ENCODE data around the gene NEDD4L.
A peak's percentile ranks its signal among the peaks of the same experiment; 100 is the strongest.
"Not testable (repeated sequence)": the region's sequence is repeated elsewhere in the genome, so short reads cannot be mapped to it uniquely, and the experiment has no call there.

Gene NEDD4L

DNA sequence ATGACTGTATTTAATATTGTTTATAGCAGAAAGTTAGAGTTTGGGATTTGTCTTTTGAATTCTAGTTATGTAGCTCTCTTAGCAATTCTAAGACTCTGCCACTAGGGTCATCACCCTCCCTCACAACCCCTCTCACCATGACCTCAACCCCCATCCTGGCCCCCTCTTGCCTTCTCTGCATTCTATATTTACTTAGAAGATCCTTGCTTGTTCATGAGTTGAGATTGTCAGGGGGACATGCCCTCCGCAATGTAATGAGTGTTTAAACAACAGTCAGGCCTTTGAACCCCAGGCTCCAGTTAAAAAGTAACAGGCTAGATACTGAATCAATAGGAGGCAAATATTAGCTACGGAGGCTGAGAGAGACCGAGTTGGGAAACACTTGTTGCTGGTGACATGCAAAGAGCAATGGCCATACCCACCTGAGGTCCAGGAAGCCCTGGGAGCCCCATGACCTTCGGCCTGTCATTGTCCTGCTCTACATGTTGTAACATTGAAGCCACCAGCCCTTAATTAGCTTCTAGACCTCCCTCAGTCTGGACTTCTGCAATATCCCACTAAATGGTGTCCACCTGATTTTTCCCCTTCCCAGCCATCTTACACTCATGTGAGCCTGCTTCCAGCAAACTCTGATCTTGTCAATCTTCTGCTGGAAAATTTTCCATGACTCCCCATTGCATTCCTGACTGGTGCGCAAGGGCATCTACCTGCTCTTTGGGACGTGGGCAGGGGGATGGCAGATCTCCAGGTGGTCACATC is 363.8 kb downstream of the NEDD4L start:
- DNase-seq = no peak

DNA sequence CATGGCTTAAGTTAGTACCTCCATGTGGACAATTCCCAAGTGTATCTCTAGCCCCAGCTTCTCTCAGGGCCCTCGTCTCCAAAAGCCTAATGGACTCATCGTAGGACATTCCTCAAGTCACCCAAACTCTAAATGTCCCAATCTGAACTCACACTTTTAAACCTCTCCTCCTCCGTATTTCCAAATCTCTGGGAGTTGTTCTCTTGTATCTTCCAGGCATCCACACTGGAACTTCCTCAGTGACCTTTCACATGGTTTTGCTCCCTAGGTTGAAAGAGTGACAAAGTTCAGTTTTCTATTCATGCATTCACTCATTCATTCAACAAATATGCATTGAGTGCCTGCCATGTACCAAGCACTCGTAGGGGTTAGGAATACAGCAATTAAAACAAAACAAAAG is 364.6 kb downstream of the NEDD4L start:
- no peak for DNase-seq

DNA sequence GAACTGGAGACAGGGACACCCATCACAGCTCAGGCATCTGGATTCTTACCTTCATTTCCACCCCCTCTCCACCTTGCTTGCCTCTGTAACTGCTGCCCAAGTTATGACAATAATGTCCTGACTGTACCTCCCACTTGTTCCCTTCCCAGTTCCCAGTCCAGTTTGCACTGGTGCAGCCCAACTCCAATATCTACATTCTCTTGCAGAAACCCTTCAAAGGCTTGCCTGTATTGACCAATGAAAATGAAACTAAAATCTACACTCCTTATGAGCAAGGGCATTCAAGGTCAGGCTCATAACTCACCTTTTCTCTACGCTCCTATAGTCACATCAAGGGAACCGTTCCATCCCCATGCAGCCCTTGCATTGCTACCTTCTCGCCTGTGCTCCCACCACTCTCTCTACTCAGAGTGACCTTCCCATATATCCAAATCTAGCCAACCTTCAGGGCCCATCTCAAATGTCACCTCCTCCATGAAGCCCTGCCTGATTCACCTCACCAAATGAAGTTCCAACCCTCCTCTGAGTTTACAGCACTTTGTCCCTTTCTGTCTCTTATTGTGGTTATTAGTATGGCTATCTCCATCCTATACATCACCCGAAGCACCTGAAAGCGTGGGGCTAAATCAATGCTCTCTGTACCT is 365.9 kb downstream of the NEDD4L start:
- DNase-seq = no peak

DNA sequence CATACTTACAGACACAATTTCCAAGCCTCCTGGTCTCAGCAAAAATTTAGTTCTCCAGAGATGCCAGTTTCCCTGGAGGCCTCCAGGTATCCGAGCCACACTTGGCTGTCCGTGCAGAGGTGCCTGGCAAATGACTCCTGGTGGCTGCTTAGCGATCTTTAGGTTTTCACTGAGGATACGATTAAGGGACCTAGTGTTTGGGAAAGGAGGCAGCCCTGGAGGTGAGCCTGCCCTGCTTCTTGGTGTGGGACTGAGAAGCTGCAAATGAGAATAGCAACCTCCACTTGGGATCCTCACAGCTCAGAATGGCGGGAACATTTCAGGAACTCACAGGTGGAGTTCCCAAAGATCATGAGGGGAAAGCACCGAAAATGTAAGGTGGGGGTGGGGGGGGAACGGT is 367.3 kb downstream of the NEDD4L start:
- DNase-seq = no peak

DNA sequence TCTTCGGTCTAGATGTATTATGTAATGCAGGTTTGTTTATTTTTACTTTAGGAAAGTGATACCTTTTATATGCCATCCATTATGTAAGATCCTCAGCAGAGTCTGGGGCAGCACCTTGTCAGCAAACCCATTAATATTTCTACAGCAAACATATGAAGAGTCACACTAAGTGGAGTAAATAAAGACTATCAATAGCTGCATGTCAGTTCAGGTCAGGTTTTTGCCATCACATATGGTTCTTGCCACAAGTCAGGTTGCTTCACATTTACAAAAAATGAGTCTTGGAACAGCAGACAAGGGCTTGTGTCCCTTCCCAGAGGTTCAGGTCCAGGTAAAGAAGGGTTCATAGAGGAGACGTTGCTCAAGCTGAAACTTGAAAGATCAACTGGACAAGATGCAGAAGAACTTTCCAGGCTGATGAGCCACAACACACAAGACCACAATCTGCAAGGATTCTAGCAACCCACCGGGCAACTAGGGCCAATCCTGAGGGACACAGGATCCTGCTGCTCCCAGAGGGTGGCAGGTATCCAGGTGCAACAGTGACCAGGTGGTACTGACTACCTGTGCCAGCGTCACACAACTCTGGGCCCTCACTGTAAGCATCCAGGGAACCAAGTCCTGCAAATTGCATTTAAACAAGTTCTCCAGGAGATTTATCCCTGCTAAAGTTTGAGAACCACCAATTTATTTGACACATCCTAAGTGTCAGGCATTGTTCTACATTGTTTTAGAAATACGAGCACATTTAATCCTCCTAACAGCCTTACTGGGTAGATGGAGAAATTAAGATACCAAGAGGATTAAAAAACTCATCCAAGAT is 369.0 kb downstream of the NEDD4L start:
- DNase-seq = no peak

DNA sequence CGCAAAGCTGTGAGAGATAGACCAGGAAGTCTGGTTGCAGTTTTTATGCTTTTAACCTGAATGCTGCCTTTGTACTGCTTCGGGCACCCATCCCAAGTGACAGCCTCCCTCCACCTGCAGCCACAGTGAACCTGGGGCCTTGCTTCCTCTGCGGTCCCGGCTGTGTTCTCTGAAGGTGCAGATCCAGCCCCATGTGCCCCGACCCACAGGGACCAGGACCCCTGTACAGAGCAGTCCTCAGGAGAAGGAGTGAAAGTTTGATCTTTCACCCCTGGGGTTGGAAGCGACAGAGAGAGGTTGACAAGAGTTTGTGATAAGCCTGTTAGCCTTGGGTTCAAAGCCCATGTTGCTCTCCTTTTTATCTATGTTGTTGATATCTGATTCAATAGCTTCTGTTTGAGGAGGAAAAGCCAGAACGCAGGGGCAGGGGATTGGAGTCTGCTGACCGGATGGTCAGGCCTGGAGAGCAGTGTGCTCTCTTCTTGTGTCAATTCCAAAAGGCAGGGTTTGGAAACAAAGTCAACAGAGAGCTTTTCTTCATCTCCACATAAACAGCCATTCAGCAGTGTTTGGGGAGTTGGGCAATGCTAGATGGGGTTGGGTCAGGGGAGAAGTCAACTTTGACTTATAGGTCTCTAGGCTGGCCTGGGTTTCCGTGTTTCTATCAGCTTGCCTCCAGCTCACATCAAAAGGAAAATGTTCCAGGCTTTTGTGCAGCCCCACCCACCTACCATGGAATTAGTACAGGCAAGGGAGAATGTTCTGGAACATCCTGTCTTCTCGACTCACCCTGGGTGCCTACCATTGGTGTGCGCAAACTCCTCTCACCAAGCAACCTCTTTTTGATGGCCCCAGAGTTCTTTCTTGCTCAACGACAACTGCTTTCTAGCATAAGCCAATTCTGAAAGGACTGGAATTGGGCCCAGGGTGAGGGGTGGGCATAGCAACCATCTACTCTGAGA is 369.9 kb downstream of the NEDD4L start:
- DNase-seq = no peak

DNA sequence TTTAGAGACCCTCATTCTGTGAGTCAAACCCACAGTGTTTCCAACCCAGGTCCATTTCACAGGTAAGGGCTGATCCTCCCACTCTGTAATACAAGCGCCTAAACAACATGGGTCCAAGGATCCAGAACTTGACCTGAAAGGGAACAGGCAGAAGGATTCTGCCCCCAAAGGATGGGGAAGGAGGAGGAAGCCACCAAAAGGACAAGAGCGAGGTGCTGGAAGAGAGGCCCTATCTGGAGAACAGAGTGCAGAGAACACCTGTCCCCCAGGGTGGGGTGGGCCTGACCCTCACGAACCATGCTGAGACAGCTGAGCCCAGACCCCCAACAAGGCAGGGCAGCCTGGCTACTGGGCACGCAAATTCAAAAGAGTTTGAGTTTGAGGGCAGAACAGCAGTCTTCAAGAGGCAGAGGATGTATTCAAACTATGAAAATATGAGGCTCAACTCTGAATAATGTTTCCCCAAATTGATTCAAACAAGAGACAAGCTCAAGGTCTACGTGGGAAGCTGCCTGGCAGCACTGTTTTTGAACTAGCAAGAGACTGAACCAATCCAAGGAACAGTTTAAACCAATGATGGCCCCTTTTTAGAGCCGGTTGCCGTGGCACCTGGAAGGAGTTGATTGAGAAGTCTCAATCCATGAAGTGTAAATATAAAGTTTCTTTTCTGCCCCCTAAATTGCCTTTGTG is 372.1 kb downstream of the NEDD4L start:
- DNase-seq = no peak

DNA sequence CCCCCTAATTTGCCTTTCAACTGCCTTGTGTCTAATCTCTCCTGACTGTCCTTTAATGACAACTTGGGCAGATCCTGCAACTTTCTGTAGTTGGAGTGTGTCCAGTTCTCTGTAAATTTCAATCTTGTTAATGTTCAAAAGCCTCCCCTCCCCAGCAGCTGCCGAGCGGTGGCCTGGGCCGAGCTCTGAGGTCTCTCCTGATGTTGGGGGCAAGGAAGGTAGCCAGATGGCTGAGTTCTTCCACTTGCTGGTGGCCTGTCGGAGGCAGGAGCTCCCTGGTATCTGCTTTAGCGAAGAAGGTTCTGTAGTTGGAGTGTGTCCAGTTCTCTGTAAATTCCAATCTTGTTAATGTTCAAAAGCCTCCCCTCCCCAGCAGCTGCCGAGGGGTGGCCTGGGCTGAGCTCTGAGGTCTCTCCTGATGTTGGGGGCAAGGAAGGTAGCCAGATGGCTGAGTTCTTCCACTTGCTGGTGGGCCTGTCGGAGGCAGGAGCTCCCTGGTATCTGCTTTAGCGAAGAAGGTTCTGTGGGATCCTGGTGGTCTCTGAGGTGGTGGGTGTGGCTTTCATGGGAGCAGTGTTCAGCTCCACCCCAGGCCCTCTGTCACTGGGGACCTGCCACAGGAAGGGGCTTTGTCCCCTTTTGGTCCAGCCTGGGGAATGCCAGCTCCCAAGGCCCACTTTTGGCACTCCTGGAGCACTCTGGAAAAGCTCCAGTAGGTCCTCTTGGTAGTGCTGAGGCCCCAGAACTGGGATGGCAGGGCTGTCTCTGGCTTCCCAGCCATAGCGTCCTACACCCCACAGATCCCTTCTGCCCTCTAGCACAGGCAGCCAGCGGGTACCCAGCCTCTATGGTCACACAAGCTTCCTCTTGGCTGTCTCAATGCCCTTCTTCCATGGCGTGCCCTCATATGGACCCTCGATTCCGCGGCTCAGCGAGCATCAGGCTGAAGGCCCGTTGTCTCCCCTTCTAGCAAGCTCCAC is 373.0 kb downstream of the NEDD4L start:
- DNase-seq = no peak

DNA sequence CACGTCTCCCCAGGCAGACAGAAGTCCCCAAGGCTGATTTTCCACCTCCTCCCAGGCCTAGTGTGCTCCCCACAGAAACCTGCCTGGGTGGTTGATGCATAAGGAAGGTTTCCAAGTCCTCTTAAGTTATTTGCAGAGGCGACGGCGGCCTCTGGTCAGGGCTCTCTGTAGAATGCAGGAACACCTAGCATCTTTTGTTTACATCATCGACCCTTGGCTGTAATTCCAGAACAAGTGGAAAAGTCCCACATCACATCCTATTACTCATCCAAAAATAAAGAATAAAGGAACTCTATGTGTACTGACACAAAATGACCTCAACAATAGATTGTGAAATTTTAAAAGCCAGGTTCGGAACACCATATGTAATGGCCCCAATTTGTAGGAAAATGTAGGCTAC is 373.7 kb downstream of the NEDD4L start:
- DNase-seq = no peak

DNA sequence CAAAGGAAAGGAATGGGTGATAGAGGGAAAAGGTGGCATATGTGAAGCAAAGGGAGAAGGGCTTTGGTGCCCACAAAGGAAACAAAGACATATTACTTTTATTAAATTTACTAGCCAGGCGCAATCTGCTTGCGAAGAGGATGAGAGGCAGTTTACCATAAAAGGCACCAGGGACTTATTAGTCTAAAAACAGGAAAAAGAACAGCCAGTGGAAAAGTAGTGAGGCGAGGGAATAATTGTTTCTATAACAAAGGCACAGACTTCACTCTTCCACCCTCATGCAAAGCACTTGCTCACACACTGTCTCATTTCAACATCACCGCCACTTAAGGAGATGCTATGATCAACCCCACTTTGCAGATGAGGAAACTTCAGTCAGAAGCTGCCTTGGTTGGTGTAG is 374.3 kb downstream of the NEDD4L start:
- DNase-seq = no peak

DNA sequence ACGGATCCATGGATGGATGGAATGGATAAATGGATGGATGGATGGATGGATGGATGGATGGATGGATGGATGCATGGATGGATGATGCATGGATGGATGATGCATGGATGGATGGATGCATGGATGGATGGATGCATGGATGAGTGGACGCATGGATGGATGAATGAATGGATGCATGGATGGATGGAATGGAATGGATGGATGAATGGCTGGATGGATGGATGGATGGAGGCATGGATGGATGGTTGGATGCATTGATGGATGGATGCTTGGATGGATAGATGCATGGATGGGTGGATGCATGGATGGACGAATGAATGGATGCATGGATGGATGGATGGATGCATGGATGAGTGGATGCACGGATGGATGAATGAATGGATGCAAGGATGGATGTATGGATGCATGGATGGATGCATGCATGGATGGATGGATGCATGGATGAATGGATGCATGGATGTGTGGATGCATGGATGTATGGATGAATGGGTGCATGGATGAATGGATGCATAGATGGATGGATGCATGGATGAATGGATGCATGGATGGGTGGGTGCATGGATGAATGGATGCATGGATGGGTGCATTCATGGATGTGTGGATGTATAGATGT is 375.7 kb downstream of the NEDD4L start:
- DNase-seq = no peak

DNA sequence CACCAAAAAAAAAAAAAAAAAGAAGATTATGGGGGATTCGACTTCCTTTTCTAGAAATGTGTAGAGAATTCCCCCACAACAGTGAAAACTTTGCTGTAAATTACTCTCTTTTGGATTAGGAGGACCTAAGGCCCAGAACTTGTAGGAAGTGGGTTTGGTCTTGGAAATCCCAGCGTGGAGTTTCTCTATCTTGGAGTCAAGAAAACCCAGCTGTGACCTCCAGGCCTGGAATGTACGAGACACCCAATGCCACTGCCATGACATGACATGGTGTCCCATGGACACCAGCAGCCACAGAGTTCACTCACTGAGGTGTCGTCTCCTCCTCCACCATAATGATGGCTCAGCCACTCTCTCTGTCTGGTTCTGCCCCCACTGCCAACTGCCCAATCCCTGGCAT is 382.6 kb downstream of the NEDD4L start:
- no peak for DNase-seq

DNA sequence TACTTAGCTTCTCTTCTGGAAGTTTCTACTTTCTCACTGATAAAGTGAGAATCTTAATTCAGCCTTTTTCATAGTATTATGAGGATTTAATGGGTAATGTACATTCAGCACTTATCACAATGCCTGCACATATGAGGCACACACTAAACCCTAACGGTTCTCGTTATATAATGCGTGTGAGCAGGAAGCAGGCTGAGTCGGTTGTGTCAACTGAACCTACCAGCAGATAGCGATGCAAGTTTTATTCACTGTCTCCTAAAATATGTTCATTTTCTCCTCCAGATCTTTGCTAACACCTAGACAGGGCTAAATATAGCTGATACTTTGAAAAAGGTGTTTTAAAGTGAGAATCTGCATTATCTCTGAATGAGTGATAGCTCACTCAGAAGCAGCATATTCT is 383.3 kb downstream of the NEDD4L start:
- no peak for DNase-seq

DNA sequence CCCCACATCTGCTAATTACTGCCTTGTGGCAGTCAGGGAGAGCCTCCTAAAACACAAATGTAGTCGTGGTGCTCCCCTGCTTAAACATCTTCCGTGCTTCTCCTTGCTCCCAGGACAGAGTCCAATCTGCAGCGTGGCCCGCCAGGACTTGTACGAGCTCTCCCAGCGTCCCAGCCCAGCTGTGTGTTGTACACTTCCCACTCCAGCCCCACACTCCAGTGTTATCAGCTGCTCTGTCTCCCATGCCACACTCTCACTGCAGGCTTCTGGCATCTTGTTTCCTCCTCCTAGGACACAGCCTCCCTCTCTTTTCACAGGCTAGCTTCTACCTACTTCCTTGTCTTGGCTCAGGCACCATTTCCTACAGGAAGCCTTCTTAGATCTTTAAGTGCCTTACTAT is 385.4 kb downstream of the NEDD4L start:
- DNase-seq = no peak

DNA sequence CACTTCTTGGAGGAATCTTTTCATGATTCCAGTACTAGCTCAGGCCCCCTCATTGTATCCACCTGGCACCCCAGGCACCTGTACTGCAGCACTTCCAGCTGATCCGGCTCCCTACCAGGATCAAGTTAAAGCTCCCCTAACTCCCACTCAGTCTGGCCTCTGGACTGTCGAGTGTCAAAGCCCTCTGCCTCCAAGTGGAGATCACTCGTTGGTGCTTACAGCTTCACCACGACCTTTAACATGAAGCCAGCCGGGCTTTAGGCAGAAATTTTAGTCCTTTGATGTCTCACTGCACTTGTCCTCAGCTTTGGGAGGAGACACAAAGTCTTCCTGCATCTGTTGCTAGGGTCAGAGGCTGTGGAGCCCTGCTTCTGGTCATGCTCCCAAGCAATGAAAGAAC is 387.2 kb downstream of the NEDD4L start:
- DNase-seq = no peak

DNA sequence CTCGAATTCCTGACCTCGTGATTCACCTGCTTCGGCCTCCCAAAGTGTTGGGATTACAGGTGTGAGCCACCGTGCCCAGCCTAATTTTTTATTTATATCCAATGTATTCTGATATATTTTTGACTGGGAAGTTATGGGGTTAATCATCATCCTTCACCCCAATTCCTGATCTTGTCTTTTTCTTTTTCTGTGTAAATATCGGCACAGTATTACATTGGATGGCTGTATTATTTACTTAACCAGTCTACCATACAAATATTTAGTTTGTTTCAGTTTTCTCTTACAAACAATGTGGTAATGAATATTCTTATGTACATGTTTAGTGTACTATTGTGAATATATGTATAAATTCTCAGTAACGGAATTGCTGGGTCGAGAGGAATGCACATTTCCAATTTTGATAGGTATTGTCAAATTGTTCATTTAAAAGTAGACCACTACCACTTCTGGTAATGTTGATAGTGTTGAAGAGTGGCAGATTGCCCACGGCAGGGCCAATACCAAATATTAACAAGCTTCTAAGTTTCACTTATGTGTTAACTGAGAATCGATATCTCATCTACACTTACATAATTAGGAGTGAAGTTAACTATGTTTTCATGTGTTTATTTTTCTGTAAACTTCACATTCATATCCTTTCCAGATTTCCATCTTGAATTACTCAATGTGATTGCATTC is 388.2 kb downstream of the NEDD4L start:
- no peak for DNase-seq

DNA sequence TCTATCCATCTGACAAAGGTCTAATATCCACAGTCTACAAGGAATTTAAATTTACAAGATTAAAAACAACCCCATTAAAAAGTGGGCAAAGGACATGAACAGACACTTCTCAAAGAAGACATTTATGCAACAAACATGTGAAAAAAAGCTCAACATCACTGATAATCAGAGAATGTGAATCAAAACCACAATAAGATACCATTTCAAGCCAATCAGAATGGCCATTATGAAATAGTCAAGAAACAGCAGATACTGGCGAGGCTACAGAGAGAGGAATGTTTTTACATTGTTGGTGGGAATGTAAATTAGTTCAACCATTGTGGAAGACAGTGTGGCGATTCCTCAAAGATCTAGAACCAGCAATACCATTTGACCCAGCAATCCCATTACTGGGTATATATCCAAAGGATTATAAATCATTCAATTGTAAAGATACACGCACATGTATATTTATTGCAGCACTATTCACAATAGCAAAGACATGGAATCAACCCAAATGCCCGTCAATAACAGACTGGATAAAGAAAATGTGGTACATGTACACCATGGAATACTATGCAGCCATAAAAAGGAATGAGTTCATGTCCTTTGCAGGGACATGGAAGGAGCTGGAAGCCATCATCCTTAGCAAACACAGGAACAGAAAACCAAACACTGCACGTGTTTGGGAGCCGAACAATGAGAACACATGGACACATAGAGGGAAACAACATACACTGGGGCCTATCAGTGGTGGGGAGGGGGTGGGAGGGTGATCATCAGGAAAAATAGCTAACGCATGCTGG is 391.4 kb downstream of the NEDD4L start:
- DNase-seq = not testable (repeated sequence)

DNA sequence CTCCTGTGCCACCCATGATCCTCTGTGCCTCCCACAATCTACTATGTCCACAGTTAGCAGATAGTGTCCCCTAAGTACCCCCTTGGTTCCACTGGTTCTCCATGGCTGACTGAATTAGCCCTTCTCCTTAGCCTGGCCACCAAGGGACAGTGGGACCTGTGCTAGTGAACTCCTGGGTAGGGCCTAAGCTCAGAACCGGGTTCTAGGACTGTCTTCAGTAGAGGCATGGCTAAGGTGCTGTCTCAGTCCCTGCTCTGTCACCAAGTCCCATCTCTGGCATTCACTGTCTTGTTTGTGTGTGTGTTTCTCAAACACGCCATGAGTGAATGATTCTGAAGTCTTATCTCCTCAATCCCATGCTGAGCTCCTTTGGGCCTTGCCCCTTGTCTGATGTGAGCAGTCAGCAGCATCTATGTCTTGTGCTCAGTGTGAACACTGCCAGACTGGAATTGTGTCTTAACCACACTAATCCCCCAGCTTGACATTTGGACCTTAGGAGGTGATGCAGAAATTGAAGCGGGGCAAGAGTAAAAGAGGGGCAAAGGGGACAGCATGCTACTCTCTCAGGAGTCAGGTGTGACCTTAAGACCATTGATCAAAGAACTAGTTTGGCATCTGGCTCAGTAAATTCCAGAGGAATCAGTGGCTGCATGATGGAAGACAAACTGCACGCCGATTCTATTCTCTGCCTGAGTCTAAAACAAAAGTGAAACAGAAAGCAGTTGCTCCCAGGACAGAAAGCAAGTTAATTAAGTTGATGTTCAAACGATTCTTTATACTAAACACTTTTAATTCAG is 394.3 kb downstream of the NEDD4L start:
- DNase-seq = peak; percentile 6 to 8

Data from stimulated activated CD4-positive, alpha-beta T cell treated with anti-CD3 and anti-CD28 coated beads, Interleukin-2, amount 100 ng/mL, for 48 hours (primary cell).